ENCODE data around the gene PTPRD.

- TF ChIP-seq, protein P1, sequence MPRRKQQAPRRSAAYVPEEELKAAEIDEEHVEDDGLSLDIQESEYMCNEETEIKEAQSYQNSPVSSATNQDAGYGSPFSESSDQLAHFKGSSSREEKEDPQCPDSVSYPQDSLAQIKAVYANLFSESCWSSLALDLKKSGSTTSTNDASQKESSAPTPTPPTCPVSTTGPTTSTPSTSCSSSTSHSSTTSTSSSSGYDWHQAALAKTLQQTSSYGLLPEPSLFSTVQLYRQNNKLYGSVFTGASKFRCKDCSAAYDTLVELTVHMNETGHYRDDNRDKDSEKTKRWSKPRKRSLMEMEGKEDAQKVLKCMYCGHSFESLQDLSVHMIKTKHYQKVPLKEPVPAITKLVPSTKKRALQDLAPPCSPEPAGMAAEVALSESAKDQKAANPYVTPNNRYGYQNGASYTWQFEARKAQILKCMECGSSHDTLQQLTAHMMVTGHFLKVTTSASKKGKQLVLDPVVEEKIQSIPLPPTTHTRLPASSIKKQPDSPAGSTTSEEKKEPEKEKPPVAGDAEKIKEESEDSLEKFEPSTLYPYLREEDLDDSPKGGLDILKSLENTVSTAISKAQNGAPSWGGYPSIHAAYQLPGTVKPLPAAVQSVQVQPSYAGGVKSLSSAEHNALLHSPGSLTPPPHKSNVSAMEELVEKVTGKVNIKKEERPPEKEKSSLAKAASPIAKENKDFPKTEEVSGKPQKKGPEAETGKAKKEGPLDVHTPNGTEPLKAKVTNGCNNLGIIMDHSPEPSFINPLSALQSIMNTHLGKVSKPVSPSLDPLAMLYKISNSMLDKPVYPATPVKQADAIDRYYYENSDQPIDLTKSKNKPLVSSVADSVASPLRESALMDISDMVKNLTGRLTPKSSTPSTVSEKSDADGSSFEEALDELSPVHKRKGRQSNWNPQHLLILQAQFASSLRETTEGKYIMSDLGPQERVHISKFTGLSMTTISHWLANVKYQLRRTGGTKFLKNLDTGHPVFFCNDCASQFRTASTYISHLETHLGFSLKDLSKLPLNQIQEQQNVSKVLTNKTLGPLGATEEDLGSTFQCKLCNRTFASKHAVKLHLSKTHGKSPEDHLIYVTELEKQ (tag by site-specific recombination; IDR thresholded peaks at IDR 0.05; ENCODE audit: borderline replicate concordance) = no peak
- no peak for TF ChIP-seq ZNF747 (tag by site-specific recombination; IDR thresholded peaks at IDR 0.05)
- TF ChIP-seq, protein P2, sequence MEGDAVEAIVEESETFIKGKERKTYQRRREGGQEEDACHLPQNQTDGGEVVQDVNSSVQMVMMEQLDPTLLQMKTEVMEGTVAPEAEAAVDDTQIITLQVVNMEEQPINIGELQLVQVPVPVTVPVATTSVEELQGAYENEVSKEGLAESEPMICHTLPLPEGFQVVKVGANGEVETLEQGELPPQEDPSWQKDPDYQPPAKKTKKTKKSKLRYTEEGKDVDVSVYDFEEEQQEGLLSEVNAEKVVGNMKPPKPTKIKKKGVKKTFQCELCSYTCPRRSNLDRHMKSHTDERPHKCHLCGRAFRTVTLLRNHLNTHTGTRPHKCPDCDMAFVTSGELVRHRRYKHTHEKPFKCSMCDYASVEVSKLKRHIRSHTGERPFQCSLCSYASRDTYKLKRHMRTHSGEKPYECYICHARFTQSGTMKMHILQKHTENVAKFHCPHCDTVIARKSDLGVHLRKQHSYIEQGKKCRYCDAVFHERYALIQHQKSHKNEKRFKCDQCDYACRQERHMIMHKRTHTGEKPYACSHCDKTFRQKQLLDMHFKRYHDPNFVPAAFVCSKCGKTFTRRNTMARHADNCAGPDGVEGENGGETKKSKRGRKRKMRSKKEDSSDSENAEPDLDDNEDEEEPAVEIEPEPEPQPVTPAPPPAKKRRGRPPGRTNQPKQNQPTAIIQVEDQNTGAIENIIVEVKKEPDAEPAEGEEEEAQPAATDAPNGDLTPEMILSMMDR (tag by site-specific recombination; IDR thresholded peaks at IDR 0.05) = no peak
- TF ChIP-seq YY1 (tag by site-specific recombination; IDR thresholded peaks at IDR 0.05) = no peak
- no peak for TF ChIP-seq ZNF398 (tag by site-specific recombination; IDR thresholded peaks at IDR 0.05)
- no peak for TF ChIP-seq SP2 (tag by site-specific recombination; IDR thresholded peaks at IDR 0.05)
- no peak for TF ChIP-seq ZNF777 (tag by site-specific recombination; IDR thresholded peaks at IDR 0.05; ENCODE audit: borderline replicate concordance)
- TF ChIP-seq, protein P3, sequence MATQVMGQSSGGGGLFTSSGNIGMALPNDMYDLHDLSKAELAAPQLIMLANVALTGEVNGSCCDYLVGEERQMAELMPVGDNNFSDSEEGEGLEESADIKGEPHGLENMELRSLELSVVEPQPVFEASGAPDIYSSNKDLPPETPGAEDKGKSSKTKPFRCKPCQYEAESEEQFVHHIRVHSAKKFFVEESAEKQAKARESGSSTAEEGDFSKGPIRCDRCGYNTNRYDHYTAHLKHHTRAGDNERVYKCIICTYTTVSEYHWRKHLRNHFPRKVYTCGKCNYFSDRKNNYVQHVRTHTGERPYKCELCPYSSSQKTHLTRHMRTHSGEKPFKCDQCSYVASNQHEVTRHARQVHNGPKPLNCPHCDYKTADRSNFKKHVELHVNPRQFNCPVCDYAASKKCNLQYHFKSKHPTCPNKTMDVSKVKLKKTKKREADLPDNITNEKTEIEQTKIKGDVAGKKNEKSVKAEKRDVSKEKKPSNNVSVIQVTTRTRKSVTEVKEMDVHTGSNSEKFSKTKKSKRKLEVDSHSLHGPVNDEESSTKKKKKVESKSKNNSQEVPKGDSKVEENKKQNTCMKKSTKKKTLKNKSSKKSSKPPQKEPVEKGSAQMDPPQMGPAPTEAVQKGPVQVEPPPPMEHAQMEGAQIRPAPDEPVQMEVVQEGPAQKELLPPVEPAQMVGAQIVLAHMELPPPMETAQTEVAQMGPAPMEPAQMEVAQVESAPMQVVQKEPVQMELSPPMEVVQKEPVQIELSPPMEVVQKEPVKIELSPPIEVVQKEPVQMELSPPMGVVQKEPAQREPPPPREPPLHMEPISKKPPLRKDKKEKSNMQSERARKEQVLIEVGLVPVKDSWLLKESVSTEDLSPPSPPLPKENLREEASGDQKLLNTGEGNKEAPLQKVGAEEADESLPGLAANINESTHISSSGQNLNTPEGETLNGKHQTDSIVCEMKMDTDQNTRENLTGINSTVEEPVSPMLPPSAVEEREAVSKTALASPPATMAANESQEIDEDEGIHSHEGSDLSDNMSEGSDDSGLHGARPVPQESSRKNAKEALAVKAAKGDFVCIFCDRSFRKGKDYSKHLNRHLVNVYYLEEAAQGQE (tag by site-specific recombination; IDR thresholded peaks at IDR 0.05) = no peak
- no peak for TF ChIP-seq ZFP37 (tag by site-specific recombination; IDR thresholded peaks at IDR 0.05)
- TF ChIP-seq ZNF660 (tag by site-specific recombination; IDR thresholded peaks at IDR 0.05) = no peak
- no peak for TF ChIP-seq GLI4 (tag by site-specific recombination; IDR thresholded peaks at IDR 0.05)
- TF ChIP-seq ZBTB8A (tag by site-specific recombination; IDR thresholded peaks at IDR 0.05) = no peak
Observed at GRCh38 chr9:8800196-8800595, 1812.6 kb downstream of the PTPRD start.
